ELR (cell line): ENCODE measurements around the gene HOXB5.
A peak's percentile ranks its signal among the peaks of the same experiment; 100 is the strongest.

Experiments
- DNase-seq: peaks from one replicate; pipeline ENCODE4 v3.0.0-alpha.2; 2015; ENCODE audit warnings: low read depth

The HOXB5 gene

DNA sequence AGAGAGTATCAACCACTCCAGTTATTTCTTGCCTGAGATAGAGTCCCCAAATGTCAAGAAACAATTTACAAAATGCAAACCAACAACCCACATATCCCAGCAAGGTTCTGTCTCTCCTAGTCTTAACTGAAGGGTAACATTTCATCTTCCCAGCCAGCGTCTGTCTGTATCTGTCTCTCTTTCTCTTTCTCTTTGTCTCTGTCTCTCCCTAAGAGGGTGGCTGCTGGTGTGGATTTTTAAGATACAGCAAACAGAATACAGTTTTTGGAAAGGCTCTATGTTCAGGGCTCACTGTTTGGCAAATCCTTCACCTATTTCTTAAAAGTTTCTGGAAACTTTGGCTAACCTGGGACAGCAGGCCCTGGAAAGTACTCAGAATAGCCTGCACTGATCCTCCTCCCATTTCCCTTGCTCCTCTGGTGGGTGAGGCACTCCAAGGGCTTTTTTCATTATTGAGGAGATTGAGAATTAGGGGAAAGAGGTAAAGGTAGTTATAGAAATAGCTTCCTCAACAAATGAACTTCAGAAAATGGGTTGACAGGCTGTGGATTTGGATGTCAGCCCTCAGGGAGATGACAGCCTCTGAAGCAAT, 21.7 kb downstream of the HOXB5 start:
- DNase-seq, result no peak

DNA sequence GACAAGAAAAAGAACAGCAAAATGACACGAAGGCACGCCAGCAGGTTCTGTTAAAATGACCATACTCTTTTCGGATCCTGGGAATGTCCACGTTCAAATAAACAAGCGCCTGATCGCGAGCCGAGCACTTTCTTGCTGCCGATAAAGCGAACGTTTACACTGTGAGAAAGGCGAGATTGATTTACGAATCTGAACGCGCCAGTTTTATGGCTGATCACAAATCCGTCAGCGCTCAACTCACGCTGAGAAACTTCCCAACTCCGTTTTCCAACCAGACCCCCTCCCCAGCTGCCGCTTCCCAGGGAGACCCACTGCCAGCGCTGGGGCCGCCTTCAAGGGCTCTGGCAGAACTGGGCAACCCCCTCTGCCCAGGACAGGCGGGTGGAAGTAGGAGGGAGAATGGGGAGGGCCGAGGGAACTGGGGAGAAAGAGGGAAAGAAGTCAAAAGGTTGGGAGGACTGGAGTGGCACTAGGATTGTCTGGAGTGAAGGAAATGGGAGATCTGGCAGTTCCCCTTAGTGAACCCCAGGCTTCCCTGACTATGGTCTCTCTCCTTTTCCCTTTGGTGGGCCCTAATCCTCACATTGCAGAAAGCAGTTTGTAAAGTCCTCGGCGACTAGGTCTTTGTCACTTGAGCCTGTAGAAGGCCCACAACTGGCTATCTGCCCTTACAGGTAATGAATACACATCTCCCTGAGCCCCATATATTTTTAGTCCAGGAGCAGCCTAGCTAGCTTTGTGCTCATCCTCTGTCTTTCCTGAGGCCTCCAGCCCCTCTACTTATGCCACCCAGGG, 22.4 kb downstream of the HOXB5 start:
- no peak for DNase-seq

DNA sequence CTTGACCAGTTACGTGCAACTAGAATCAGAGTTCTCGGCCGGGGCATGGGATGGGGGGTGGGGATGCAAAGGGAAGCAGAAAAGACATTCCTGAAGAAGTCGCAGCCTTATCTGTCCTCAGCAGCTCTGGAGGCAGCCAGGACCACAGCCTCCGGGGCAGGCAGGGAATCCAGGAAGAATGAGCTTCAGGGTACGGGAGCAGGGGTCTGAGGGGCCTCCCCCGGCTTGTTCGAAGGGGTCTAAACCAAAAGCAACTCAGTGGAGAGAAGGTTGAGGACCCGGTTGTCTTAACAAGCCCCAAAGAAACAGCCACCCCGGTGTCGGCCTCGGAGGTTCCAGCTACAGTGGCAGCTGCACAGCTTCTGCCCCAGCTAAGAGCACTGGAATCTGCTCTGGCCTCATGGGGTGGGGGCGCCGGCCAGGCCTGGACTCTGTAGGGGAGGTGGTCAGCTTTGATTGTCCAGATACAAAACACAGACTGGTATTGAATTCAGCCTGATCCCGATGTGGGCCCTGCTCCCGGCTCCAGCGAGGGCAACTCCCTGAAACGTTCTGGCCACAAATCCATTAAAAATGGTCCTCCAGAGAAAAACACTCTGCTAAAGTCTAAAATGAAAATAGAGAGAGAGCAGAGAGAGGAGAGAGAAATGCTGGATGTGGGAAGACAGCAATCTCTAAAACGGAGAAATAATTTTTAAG, 23.1 kb downstream of the HOXB5 start:
- no peak for DNase-seq

DNA sequence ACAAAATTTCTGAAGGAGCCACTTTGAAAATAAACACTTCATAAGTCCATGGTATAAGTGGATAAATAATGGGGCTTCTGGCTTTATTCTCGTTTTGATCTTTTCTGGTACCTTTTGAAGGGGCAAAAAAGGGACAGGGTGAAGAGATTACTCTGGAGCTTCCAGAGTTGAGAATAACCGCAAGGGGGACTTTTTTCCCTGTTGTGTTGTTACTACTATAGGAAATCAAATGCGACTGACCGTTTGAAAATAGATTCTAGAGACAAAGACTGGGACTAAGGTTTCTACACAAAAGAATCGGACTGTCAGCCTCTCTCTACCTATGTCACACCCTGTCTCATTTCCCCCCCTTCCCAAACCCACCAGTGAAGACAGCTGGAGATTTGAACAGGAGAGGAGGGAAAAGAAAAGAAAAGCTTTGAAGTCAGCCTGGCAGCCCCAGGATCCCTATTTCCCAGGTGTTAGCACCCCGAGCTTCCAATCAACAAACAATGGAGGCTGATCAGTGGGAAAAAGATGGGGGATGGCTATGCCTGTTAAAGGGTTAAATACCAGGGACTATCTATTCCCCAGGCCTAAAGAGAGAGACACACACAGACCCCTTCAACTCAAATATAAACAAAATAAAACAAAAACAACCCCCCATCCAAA, 23.8 kb downstream of the HOXB5 start:
- DNase-seq, result no peak

DNA sequence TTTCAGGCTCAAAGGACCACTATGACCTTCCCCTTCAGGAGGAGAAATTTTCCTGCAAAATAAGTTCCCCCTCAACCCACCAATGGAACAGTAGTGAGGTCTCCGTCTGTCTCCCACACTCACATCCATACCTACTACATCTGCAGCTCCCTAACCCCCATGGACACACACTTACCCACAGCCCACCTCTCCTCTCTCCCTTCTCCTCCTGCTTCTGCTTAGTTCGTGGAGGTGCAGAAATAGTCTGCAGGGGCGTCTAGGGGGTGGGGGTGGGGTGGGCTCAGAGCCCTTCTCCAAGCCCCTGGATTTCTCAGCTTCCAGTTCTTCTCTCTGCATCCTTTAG, 24.4 kb downstream of the HOXB5 start:
- DNase-seq, result no peak

DNA sequence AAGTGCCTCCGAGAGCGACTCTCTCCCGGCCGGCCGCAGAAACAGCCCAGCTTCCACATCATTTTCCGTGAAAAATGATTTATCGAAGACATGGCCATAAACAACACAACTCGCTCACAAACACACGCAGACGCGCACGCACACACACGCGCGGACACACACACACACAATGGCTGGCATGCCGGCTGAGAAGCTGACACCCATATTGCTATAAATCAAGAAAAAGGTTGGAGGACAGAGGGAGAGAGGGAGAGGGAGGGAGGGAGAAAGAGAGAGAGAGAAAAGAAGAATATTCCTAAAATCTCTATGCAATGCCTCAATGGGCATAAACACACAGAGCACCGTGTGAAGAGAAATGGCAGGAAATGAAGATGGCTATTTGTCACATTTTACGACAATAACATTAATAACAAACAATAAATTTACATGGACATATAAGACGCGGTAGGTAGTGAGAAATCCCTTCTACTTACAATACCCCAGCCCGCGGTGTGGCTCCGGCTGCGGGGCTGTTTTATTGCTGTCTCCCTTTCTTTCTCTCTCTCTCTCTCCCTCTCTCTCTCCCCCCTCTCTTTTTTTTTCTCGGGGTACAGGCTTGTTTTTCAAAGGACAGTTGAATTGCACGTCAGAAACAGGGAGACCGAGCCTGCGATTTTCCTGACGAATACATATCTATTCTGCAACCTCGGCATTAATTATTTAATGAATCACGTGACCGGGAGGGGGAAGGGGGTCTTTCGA, 24.9 kb downstream of the HOXB5 start:
- no peak for DNase-seq

DNA sequence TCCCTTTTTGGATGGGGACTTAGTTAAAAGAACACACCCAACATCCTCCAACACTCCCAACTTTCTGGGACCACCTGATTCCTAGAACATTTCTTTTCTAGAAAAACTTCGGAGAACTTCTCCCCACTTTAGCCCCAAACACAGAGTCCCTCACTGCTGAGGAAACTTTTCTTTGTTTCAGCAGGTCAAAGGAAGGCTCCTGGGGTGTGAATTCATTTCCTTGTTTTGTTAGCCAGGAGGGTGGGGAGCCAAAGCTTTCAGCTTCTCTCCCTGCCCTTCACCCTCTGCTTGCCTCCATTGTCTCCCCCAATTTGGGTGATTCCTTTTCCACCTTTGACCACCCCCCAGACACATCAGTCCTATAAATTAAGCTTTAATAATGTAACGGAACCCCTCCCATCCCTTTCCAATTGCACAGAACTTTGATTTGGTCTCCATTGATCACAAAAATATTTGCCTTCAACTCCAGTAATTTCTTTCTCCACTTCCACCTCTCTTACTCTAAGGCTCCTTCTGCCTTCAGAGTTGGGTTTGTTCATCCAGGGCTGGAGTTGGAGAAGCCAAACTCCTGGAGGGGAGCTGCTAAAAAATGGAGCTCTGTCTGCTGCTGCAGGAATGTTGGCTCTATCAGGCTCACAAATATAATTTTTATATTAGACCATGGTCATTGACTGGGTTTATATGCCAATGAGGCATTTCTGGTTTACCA, 25.8 kb downstream of the HOXB5 start:
- DNase-seq, result no peak

DNA sequence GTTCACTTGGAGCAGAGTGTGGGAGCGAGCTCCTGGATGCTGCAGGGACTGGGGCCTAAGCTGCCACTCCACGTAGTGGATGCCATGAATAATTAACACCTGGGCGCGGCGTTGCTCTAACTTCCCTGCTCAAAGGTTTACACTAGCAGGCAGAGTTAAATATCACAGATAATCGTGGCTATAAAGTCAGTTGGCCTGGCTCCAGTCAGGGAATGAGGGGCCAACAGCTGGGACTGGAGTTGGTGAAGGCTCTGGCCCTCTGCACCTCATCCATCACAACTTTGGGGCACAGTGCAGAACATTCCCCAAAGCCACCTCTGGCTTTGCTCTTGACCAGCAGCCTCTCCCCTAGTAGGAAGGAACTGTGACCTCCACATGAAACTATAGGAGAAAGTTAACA, 26.4 kb downstream of the HOXB5 start:
- no peak for DNase-seq

DNA sequence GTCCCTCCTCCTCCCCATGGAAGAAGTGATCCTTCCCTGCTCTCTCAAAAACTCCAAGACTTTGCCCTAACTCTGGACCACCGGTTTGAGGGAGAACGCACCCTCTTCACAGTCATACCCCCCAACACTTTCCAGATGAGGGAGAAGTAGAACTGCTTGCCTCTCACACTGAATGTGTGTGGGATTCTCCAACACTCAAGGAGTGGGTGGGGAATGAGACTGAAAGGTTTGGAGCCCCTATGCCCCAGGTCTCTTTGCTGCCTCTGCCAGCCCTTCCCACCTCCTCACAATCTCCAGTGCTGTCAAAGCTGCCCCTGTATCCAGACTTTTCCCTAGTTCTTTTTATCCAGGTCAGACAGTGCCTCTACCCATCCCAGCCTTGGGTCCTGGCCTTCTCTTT, 26.9 kb downstream of the HOXB5 start:
- DNase-seq, result no peak

DNA sequence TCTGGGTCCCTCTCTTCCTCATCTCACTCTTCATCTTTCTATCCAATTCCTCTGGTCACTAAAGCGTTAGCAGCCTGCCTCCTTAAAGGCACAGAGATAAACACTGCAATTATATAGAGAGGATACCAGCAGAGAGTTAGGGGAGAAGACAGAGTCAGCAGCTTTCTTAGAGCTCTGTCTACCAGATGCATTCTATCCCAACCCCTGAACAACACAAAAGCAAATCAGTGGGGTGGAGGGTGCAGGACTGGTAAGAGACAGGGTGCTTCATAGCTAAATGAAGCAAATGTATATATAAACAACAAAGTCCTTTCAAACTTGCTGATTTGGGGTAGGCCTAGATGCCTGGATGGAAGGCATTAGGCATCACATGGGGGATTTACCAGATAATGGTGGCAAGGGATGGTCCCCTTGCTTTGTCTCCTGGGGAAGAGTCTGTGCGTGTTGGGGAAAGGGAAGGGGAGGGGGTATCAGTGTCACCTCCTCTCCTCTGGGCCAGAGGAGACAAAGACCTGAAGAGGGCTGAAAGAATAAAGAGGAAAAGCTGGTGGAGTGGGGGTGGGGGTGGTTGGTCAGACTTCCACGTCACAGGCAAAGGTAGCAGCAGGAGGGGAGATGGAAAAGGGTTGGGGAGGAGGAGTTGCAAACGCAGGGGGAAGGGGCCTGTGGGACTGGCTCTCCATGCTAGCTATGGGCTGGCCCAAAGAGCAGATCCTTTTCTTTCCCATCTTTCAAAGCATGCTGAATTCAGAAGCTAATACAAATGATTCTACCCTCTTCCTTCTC, 27.5 kb downstream of the HOXB5 start:
- DNase-seq, result no peak

DNA sequence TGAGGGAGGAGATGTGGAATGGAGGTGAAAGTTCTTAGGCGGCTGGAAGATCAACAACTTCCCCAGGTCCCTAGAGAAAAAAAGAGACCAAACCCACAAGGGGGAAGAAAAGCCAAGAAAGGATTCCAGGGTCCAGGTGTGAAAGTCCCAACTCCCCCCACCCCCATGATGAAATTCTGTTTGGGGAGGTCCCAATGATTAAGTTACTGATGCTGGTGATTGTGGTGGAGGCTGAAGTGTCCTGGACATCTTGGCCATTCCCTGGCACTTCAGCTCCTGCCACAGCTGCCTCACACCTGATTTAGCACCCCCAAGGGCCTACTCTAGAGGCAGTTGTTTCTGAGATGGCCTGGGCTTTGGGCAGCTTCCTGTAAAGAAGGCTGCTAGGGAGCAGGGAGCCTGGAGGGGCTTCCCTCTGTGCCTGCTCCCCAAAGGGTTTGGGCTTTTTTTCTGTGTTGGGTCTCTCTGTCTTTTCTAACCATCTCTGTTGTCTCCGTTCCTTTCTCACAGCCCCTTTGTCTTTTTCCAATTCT, 28.5 kb downstream of the HOXB5 start:
- no peak for DNase-seq

DNA sequence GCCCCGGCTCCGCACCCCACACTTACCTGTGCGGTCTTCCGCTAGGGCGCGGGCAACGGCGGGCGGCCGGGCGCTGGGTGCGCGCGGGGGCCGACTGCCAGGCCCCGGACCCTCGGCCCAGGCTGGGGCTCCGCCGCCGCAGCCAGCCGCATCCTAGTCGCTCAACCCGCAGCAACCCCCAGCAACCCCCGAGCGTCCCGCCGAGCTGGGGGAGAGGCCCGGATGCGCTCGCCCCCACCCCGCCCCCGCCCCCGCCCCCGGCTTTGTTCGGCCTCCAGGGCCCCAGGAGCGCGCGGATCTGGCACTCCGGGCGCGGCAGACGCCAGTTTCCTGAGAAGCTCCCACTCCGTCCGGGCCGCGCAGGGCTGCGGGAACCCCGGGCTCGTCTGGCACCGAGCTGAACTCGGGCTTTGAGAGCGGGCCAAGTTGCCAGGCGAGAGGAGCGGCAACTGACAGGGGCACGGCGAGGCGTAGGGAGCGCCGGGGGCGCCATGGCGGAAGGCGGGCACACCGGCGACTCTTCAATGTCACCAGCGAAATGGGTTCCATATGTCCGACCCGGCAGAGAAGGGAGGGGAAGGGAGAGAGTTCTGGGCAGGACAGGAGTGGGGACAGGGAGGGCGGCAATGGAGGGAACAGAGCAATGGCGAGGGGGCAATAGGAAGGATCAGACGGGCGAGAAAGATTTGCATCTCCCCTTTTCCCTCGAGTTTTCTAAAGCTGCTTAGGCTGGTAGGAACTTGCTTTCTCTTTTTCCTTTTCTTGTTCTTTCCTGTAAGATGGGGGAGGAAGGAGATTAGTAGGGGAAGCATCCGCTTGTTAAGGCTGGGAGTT, 29.2 kb downstream of the HOXB5 start:
- DNase-seq, result no peak

DNA sequence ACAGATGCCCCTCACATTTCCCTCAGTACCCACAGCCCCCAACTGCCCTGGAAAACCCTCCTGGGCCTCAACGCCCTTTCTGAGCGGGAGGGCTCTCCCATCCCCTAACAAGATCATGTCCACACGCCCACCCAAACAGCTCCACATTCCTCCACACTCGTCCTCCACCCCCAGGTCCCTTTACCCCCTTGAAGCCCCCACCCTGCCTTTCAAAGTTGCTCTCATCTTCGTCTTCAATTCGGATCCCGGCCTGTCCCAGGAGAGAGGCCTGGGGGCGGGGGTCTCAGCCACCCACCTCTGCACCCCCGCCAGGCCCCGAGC, 29.8 kb downstream of the HOXB5 start:
- no peak for DNase-seq

DNA sequence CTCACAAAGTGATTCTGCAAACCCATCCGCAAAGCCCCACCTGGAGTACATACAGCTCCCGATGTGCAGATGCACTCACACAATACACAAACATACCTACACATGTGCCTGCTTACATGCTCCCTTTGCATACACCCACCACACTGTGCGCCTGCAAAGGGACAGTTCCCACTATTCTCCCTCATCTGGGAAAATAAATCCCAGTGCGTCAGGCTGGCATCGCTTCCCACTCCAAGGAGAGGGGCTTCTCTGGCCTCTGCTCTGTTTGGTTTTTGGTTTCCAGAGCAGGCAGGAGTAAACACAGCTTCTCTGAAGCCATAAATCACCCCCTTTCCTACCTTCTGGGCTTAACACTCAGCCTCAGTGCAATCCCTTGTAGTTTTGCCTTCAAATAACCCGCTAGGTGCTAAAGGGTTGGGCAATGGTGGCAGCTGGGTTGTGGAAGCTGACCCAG, 30.2 kb downstream of the HOXB5 start:
- no peak for DNase-seq

DNA sequence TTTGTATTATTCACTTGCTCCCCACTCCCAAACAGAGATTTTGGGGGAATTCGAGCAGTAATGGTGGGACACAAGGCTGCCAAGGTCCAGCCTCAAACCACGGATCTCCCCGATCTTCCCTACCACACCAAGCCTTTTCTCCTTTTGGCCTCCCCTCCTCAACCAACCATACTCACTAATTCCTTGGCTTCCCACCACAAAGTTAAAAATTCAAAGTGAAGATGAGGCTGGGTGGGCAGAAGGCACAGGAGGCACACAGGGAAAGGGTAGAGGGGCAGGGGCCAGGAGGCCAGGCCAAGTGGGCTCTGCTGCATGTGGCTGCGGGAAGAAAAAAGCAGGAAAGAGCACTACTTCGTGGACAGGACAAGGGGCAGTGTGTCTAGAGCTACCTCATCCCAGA, 30.6 kb downstream of the HOXB5 start:
- no peak for DNase-seq

DNA sequence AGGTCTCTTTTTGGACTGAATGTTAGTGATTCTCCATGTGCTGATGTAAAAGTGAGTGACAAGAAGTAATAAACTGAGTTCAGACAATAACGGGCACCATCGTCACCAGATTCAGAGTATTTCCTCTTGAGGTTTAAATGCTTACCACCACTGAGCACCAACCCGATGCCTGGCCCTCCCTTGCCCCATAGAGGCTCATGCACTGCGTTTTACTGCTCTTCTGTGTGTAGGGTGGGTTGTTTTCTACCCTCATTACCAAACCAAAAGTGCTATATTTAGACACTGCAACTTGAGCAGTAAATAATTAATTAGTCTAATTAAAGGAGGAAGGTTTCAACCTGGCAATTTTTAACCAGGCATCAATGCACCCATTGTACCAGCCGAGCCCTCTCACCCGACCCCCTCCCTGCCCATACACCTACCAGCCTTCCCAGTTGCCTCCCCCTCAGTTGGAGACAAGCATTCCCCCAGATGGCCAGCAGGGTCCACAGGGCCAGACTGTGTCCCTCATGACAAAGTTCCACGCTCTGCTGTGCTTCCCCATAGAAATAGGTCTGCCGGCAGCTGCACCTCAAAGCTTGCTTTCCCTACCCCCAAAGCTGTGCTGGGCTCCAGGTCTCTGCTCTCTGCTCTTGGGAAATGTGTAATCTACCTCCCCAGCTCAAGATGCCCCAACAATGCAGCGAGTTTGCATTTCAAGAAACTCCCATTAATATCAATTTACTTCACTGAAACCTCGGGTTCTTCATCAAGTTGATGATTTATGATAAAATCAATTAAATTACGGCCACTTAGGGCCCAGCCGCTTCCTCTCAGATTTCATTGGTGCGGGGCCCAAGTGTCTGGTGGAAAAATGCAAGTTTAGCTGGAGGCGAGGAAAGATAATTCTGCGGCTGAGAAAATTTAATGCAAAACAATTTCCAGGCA, 31.4 kb downstream of the HOXB5 start:
- peak; percentile 52 for DNase-seq

DNA sequence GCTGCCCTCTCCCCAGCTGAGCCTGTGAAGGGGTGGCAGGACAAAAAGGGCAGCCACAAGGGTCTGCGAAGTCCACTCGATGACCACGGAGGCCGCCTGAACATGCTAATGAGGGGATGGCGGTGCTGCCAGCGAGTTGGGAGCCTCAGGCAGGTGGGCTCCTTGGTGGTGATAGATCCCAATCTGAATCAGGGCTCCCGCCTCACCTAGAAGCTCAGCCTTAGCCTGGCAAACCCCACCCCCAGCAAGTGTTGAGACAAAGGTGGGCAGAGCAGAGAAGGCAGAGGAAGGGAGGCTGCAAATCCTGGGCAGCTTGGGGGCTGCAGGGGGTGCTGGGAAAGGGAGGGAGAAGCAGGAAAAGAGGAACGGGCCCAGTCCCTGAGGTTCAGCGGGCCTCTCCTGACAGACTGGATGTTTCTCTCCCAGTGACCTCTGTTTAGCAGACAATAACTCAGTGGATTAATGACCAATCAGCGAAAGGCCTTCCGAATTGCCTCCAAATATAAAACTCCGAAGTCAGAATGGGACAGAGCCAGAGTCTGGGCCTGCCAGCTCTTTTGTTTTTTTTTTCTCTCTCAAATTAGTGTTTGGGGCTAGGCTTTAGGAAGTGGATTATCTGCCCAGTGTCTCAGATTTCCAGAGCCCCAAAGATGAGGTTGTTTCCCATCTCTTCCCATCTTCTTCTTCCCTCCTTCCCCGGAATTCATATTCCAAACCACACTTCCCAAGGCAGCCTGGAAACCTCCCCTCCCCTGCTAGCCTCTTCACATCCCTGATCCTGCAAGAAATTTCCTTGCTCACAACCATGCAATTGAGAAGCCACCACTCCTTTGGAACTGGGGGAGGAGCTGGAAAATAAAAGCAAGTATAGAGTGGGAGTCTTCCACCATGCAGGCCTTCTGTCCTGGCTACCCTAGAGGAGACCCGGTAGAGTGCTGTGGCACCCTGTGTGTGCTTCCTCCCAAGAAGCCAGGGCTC, 33.5 kb downstream of the HOXB5 start:
- DNase-seq, result no peak
